H1 (cell line): Measurements from ENCODE around the gene CDH8. TPM values are rescaled to one million over a fixed set of nuclear protein-coding genes. Genes with fewer than 3 reads are reported as not detected.

Experiments used
- CTCF ChIA-PET: fragments of 300-600 bp; sonication (Branson Sonifier 250); formaldehyde crosslinking; loops from one replicate; lab custom pipeline; 2021; ENCODE audit not compliant: partially characterized antibody; lab: Charles Lee
- POLR2A ChIA-PET: fragments of 300-600 bp; sonication (Branson Sonifier 250); formaldehyde crosslinking; loops from one replicate; lab custom pipeline; 2021; ENCODE audit warnings: inconsistent platforms; ENCODE audit not compliant: partially characterized antibody; lab: Charles Lee
- DNase-seq, 2 experiments: peaks; one replicate each; pipeline versions ENCODE4 v3.0.0 to v3.0.0-alpha.2; 2010 to 2022; ENCODE audit warnings: low spot score in 2 of 2, low read depth in 1 of 2, mixed read lengths in 1 of 2
- FAIRE-seq: peaks from 2 replicates; lab custom pipeline; 2011; peaks lifted over from hg19 to GRCh38; lab: Jason Lieb, UNC
- H2AFZ ChIP-seq: 2 replicates; pipeline ENCODE4 v1.8.1; 2012; ENCODE audit warnings: low read length, inconsistent platforms
- H2AK5ac ChIP-seq: 2 replicates; pipeline ENCODE4 v1.6.1; 2013; ENCODE audit warnings: low read depth, low read length
- H2BK120ac ChIP-seq: replicated peaks from 2 replicates; pipeline ENCODE3; 2013; ENCODE audit warnings: low read depth, low read length, inconsistent platforms
- H2BK12ac ChIP-seq: 2 replicates; pipeline ENCODE4 v1.6.1; 2013; ENCODE audit warnings: low read depth, low read length
- H2BK15ac ChIP-seq: 2 replicates; pipeline ENCODE4 v1.6.1; 2013; ENCODE audit warnings: low read length
- H2BK20ac ChIP-seq: 2 replicates; pipeline ENCODE4 v1.6.1; 2013; ENCODE audit warnings: low read length
- H2BK5ac ChIP-seq: 2 replicates; pipeline ENCODE4 v1.6.1; 2013; ENCODE audit warnings: low read depth, low read length
- H3K14ac ChIP-seq: 2 replicates; pipeline ENCODE4 v1.6.1; 2013; ENCODE audit warnings: inconsistent platforms; ENCODE audit not compliant: insufficient read length
- H3K18ac ChIP-seq: 2 replicates; pipeline ENCODE4 v1.6.1; 2013; ENCODE audit warnings: low read length; ENCODE audit errors: extremely low read depth
- H3K23ac ChIP-seq: 2 replicates; pipeline ENCODE4 v1.6.1; 2013; ENCODE audit warnings: inconsistent platforms; ENCODE audit not compliant: insufficient read length
- H3K23me2 ChIP-seq: 2 replicates; pipeline ENCODE4 v1.6.1; 2013; ENCODE audit warnings: low read depth, low read length
- H3K27ac ChIP-seq: 2 replicates; pipeline ENCODE4 v1.6.1; 2011; ENCODE audit warnings: low read depth, low read length, inconsistent platforms
- H3K27me3 ChIP-seq, 4 experiments: replicated peaks in 1 of 4; 1 replicate in 1 of 4; 2 replicates in 3 of 4; pipeline versions ENCODE4 v1.6.1 to v1.8.1; 2011 to 2013; ENCODE audit warnings: low read length in 3 of 4, mild to moderate bottlenecking in 3 of 4, inconsistent platforms in 2 of 4, mixed read lengths in 2 of 4, moderate library complexity in 1 of 4; ENCODE audit not compliant: control insufficient read depth in 3 of 4, insufficient read depth in 3 of 4; ENCODE audit errors: extremely low read depth in 1 of 4
- H3K36me3 ChIP-seq, 4 experiments: 2 replicates each; pipeline versions ENCODE4 v1.6.1 to v1.8.1; 2011 to 2013; ENCODE audit warnings: mild to moderate bottlenecking in 4 of 4, low read length in 3 of 4, moderate library complexity in 2 of 4, control low read depth in 1 of 4, inconsistent platforms in 1 of 4; ENCODE audit not compliant: insufficient read depth in 4 of 4, control insufficient read depth in 2 of 4
- H3K4ac ChIP-seq: replicated peaks from 2 replicates; pipeline ENCODE3; 2013; ENCODE audit warnings: low read length, low read depth, mixed read lengths, inconsistent platforms; ENCODE audit not compliant: insufficient read length
- H3K4me1 ChIP-seq, 4 experiments: replicated peaks in 1 of 4; 1 replicate in 1 of 4; 2 replicates in 3 of 4; pipeline versions ENCODE4 v1.6.1 to v1.8.1; 2011 to 2013; ENCODE audit warnings: low read length in 3 of 4, inconsistent platforms in 2 of 4, mixed read lengths in 1 of 4; ENCODE audit not compliant: insufficient read depth in 4 of 4, control insufficient read depth in 3 of 4
- H3K4me2 ChIP-seq, 2 experiments: 2 replicates each; pipeline versions ENCODE4 v1.6.1 to v1.8.1; 2011 to 2013; ENCODE audit warnings: low read depth in 2 of 2, low read length in 2 of 2, control low read depth in 1 of 2, inconsistent platforms in 1 of 2, mild to moderate bottlenecking in 1 of 2; ENCODE audit not compliant: insufficient read depth in 1 of 2
- H3K4me3 ChIP-seq, 4 experiments: fragments of 200-600, 300-600 bp in 1 of 4; sonication (generic), shearing (Covaris generic), sonication (Bioruptor Twin) in 1 of 4; 2 replicates each; pipeline versions ENCODE4 v1.5.1 to v1.8.1; 2011 to 2016; ENCODE audit warnings: low read length in 4 of 4, low read depth in 3 of 4, control low read depth in 2 of 4, inconsistent platforms in 2 of 4, mild to moderate bottlenecking in 2 of 4, mixed read lengths in 1 of 4, moderate library complexity in 1 of 4; ENCODE audit not compliant: insufficient read depth in 2 of 4; ENCODE audit errors: extremely low read depth in 1 of 4
- H3K56ac ChIP-seq: replicated peaks from 2 replicates; pipeline ENCODE3; 2013; ENCODE audit warnings: low read depth, mild to moderate bottlenecking, mixed read lengths, low read length, inconsistent platforms; ENCODE audit not compliant: insufficient read length
- H3K79me1 ChIP-seq: 2 replicates; pipeline ENCODE4 v1.6.1; 2013; ENCODE audit warnings: low read depth, low read length, control low read depth
- H3K79me2 ChIP-seq, 2 experiments: 2 replicates each; pipeline versions ENCODE4 v1.6.1 to v1.8.1; 2012 to 2013; ENCODE audit warnings: low read length in 2 of 2, mild to moderate bottlenecking in 2 of 2, inconsistent platforms in 1 of 2; ENCODE audit not compliant: insufficient read depth in 2 of 2, control insufficient read depth in 1 of 2
- H3K9ac ChIP-seq, 4 experiments: replicated peaks in 1 of 4; 1 replicate in 1 of 4; 2 replicates in 3 of 4; pipeline versions ENCODE4 v1.6.1 to v1.8.1; 2011 to 2013; ENCODE audit warnings: low read depth in 3 of 4, low read length in 3 of 4, control low read depth in 2 of 4, mild to moderate bottlenecking in 2 of 4, moderate library complexity in 2 of 4, inconsistent platforms in 1 of 4; ENCODE audit errors: extremely low read depth in 1 of 4
- H3K9me3 ChIP-seq, 2 experiments: 2 replicates each; pipeline versions ENCODE4 v1.6.1 to v1.8.1; 2012 to 2013; ENCODE audit warnings: mild to moderate bottlenecking in 2 of 2, moderate library complexity in 2 of 2, control low read depth in 1 of 2, inconsistent platforms in 1 of 2, low read depth in 1 of 2, low read length in 1 of 2, mixed read lengths in 1 of 2; ENCODE audit not compliant: insufficient read depth in 2 of 2
- H4K20me1 ChIP-seq, 2 experiments: replicated peaks in 1 of 2; 2 replicates each; pipeline versions ENCODE3 to v1.8.1; 2011 to 2013; ENCODE audit warnings: inconsistent platforms in 2 of 2, low read length in 2 of 2, mild to moderate bottlenecking in 1 of 2; ENCODE audit not compliant: insufficient read depth in 2 of 2, control insufficient read depth in 1 of 2
- H4K5ac ChIP-seq: 2 replicates; pipeline ENCODE4 v1.6.1; 2013; ENCODE audit warnings: low read length, low read depth, mixed read lengths, inconsistent platforms; ENCODE audit not compliant: insufficient read length
- H4K8ac ChIP-seq: 2 replicates; pipeline ENCODE4 v1.8.0; 2013; ENCODE audit warnings: mild to moderate bottlenecking, moderate library complexity, low read length, inconsistent platforms; ENCODE audit not compliant: insufficient read depth; ENCODE audit errors: extremely low read depth
- H4K91ac ChIP-seq: replicated peaks from 2 replicates; pipeline ENCODE3; 2013; ENCODE audit warnings: low read length, mixed read lengths, inconsistent platforms; ENCODE audit not compliant: insufficient read length
- CTCF ChIP-seq, 3 experiments: IDR thresholded peaks; 1 replicate in 2 of 3; 2 replicates in 1 of 3; pipeline versions ENCODE4 v1.5.1 to v1.6.1; 2011; ENCODE audit warnings: low read length in 3 of 3, mild to moderate bottlenecking in 3 of 3, inconsistent platforms in 2 of 3, low read depth in 1 of 3, moderate library complexity in 1 of 3; ENCODE audit not compliant: insufficient read depth in 1 of 3; ENCODE audit errors: control extremely low read depth in 1 of 3
- MAX ChIP-seq: IDR thresholded peaks from 2 replicates; pipeline ENCODE4 v1.6.1; 2012; ENCODE audit warnings: inconsistent platforms
- POLR2AphosphoS5 ChIP-seq: IDR thresholded peaks from 2 replicates; pipeline ENCODE4 v1.6.1; 2011; ENCODE audit warnings: low read depth, low read length
- SRF ChIP-seq: IDR thresholded peaks from 2 replicates; pipeline ENCODE4 v1.6.1; 2011; ENCODE audit warnings: mild to moderate bottlenecking, low read depth, low read length, moderate library complexity
- WGBS, 2 experiments: shearing (Covaris generic) in 1 of 2; methylation state at CpG; one replicate each; pipeline versions ENCODE4 v1.1.6 to v1.1.7; 2013 to 2015; ENCODE audit warnings: low lambda C conversion rate in 2 of 2, mixed read lengths in 2 of 2, inconsistent platforms in 1 of 2, low coverage in 1 of 2, missing lambda C conversion rate in 1 of 2; ENCODE audit not compliant: insufficient replicate concordance in 2 of 2, insufficient coverage in 1 of 2, insufficient read length in 1 of 2; ENCODE audit errors: extremely low coverage in 1 of 2, missing lambda C conversion rate in 1 of 2; 5-methylcytosine and 5-hydroxymethylcytosine counted together
- polyA plus RNA-seq, 7 experiments: library from polyadenylated mRNA; depleted of rRNA in 3 of 7; stranded (reverse) in 5 of 7; unstranded in 2 of 7; fragments of >200 nt in 5 of 7; fragments of 200-250 nt in 2 of 7; gene quantifications; 1 replicate in 5 of 7; 2 replicates in 1 of 7; 4 replicates in 1 of 7; pipeline versions ENCODE4 v1.2.1 to v1.2.3, GENCODE V29; 2011 to 2013; ENCODE audit warnings: missing spikeins in 2 of 7, mixed read lengths in 2 of 7
- total RNA-seq: library from RNA; stranded (reverse); fragmentation: NEBNext Ultra II Directional; extraction: Animal tissue kit (Norgen Biotek cat#: 25700); gene quantifications from 2 replicates; pipeline ENCODE4 v1.2.1, GENCODE V29; 2021

CDH8 gene
- total and polyA plus RNA-seq, 2 of the 8 experiments (the other 6 are each of a cell fraction or from before 2014, with no cell fraction given) = 7.7 to 8.4 TPM

GRCh38 chr16:62058412-62058811 is 22.2 kb upstream of the CDH8 start:
- H3K4me3 ChIP-seq = no peak overlapping the region
- H3K23ac ChIP-seq = no peak overlapping the region
- H4K8ac ChIP-seq = no peak overlapping the region
- no peak overlapping the region for H3K56ac ChIP-seq
- no peak overlapping the region for H2BK120ac ChIP-seq
- no peak overlapping the region for H3K18ac ChIP-seq
- ChIA-PET POLR2A (no interaction called here), CTCF (interaction anchor here (0.9 kb wide), 1 partner anchor 11 kb away, joined by 4 read pairs; no protein-coding TSS in a partner anchor)
- no peak overlapping the region for H2BK5ac ChIP-seq
- H3K14ac ChIP-seq = no peak overlapping the region
- H3K36me3 ChIP-seq = no peaks in the 10 kb centered on the region
- H3K27me3 ChIP-seq = no peaks in the 10 kb centered on the region
- no peak overlapping the region for H3K9ac ChIP-seq
- TF ChIP-seq SRF (no peak), POLR2AphosphoS5 (no peak), CTCF (IDR thresholded peaks at IDR 0.05; ENCODE audit: control extremely low read depth in 1 of 3, insufficient read depth in 1 of 3, low read depth in 1 of 3, low read length in 3 of 3) (no peak), MAX (peak; percentile 43; the same call in 1 of the 2 replicates)
- no peak overlapping the region for H4K5ac ChIP-seq
- 51% methylated on average over 8 of the region's 8 CpGs; no CpG with 5 or more reads in 1 of the 2 experiments for WGBS, 2 experiments
- no peaks in the 10 kb centered on the region for H3K9me3 ChIP-seq
- no peaks in the 10 kb centered on the region for H3K79me2 ChIP-seq
- FAIRE-seq = peak; percentile 36
- no peak for DNase-seq
- no peak overlapping the region for H2AK5ac ChIP-seq
- H4K91ac ChIP-seq = no peak overlapping the region
- H3K23me2 ChIP-seq = no peaks in the 10 kb centered on the region
- H3K79me1 ChIP-seq = no peaks in the 10 kb centered on the region
- peak overlapping the region in 1 of 2 experiments; percentile 48; a peak in 1 of 4 replicates for H3K4me2 ChIP-seq
- no peak overlapping the region for H3K4ac ChIP-seq
- H4K20me1 ChIP-seq = no peaks in the 10 kb centered on the region
- H2BK20ac ChIP-seq = no peak overlapping the region
- H2BK15ac ChIP-seq = no peak overlapping the region
- no peak overlapping the region for H2BK12ac ChIP-seq
- no peak overlapping the region for H3K27ac ChIP-seq
- no peak overlapping the region for H2AFZ ChIP-seq
- peaks cover 1 to 14% (median 10%) of the 10 kb centered on the region in 4 experiments; a peak in 5 of 7 replicates for H3K4me1 ChIP-seq
